HEK293 (cell line): Measurements from ENCODE around the gene DLGAP3.
A peak's percentile ranks its signal among the peaks of the same experiment; 100 is the strongest.

Experiments used
- CTCF ChIA-PET: fragments of 350-600 bp; formaldehyde crosslinking; extraction: SDS; loops from one replicate; lab custom pipeline; 2021; ENCODE audit warnings: antibody characterized with exemption; lab: Yijun Ruan, JAX
- POLR2A ChIA-PET: fragments of 300-600 bp; formaldehyde crosslinking; extraction: SDS; loops from one replicate; lab custom pipeline; 2020; ENCODE audit warnings: antibody characterized with exemption, inconsistent platforms; lab: Yijun Ruan, JAX
- H3K27ac ChIP-seq: fragments of 200-500 bp; sonication (Bioruptor generic); 2 replicates; pipeline ENCODE4 v1.5.1; 2014; ENCODE audit warnings: low read depth, low read length, control low read depth, inconsistent platforms; ENCODE audit errors: extremely low read depth
- H3K36me3 ChIP-seq, 2 experiments: fragments of 200-500 bp in 1 of 2; sonication (Bioruptor generic) in 1 of 2; 1 replicate in 1 of 2; 2 replicates in 1 of 2; pipeline ENCODE4 v1.5.1; 2014 to 2017; ENCODE audit warnings: inconsistent platforms in 2 of 2, low read length in 2 of 2; ENCODE audit not compliant: control insufficient read depth in 2 of 2, insufficient read depth in 1 of 2
- H3K4me1 ChIP-seq: fragments of 200-500 bp; sonication (Bioruptor generic); 2 replicates; pipeline ENCODE4 v1.5.1; 2014; ENCODE audit warnings: mild to moderate bottlenecking, low read length, inconsistent platforms; ENCODE audit not compliant: control insufficient read depth, insufficient read depth
- H3K4me3 ChIP-seq: 2 replicates; pipeline ENCODE4 v1.5.1; 2011; ENCODE audit warnings: low read depth, mild to moderate bottlenecking, control low read depth, low read length, moderate library complexity
- H3K9me3 ChIP-seq: fragments of 200-500 bp; sonication (Bioruptor generic); 2 replicates; pipeline ENCODE4 v1.5.1; 2014; ENCODE audit warnings: low read depth, low read length, inconsistent platforms; ENCODE audit not compliant: control insufficient read depth, insufficient read depth
- EGR2 ChIP-seq: fragments of 450-650 bp; formaldehyde crosslinking; IDR thresholded peaks from 2 replicates; pipeline ENCODE4 v1.5.1; 2016; ENCODE audit warnings: low read depth, missing biosample characterization, missing genetic modification characterization
- KLF1 ChIP-seq: fragments of 450-650 bp; formaldehyde crosslinking; IDR thresholded peaks from 2 replicates; pipeline ENCODE4 v1.5.1; 2016; ENCODE audit warnings: missing biosample characterization, missing genetic modification characterization
- MYNN ChIP-seq: fragments of 450-650 bp; formaldehyde crosslinking; IDR thresholded peaks from 2 replicates; pipeline ENCODE4 v1.5.1; 2016; ENCODE audit warnings: missing biosample characterization, missing genetic modification characterization, borderline replicate concordance
- RBAK ChIP-seq: fragments of 450-650 bp; formaldehyde crosslinking; IDR thresholded peaks from 2 replicates; pipeline ENCODE4 v1.5.1; 2016; ENCODE audit warnings: missing biosample characterization, missing genetic modification characterization
- SP7 ChIP-seq: fragments of 450-650 bp; formaldehyde crosslinking; IDR thresholded peaks from 2 replicates; pipeline ENCODE4 v1.5.1; 2016; ENCODE audit warnings: missing biosample characterization, missing genetic modification characterization
- WT1 ChIP-seq: fragments of 450-650 bp; formaldehyde crosslinking; IDR thresholded peaks from 2 replicates; pipeline ENCODE4 v1.5.1; 2016; ENCODE audit warnings: missing biosample characterization, missing genetic modification characterization
- ZFHX2 ChIP-seq: fragments of 450-650 bp; formaldehyde crosslinking; conservative IDR thresholded peaks from 2 replicates; pipeline ENCODE4 v1.5.1; 2016; ENCODE audit warnings: missing biosample characterization, missing genetic modification characterization
- ZNF174 ChIP-seq: fragments of 450-650 bp; formaldehyde crosslinking; IDR thresholded peaks from 2 replicates; pipeline ENCODE4 v1.5.0; 2017; ENCODE audit warnings: missing biosample characterization, mild to moderate bottlenecking, missing genetic modification characterization
- ZNF324 ChIP-seq: fragments of 450-650 bp; formaldehyde crosslinking; IDR thresholded peaks from 2 replicates; pipeline ENCODE4 v1.5.1; 2016; ENCODE audit warnings: missing biosample characterization, missing genetic modification characterization
- ZNF560 ChIP-seq: fragments of 450-650 bp; formaldehyde crosslinking; IDR thresholded peaks from 2 replicates; pipeline ENCODE4 v1.5.1; 2017; ENCODE audit warnings: missing biosample characterization, missing genetic modification characterization, borderline replicate concordance
- ZNF561 ChIP-seq: fragments of 450-650 bp; IDR thresholded peaks from 2 replicates; pipeline ENCODE4 v1.5.1; 2018; ENCODE audit warnings: missing biosample characterization, missing genetic modification characterization, borderline replicate concordance
- ZNF654 ChIP-seq: fragments of 450-650 bp; formaldehyde crosslinking; IDR thresholded peaks from 2 replicates; pipeline ENCODE4 v1.5.1; 2016; ENCODE audit warnings: low read depth, missing biosample characterization, missing genetic modification characterization
- ZNF664 ChIP-seq: fragments of 450-650 bp; formaldehyde crosslinking; IDR thresholded peaks from 2 replicates; pipeline ENCODE4 v1.5.1; 2016; ENCODE audit warnings: missing biosample characterization, missing genetic modification characterization
- ZSCAN23 ChIP-seq: fragments of 450-650 bp; formaldehyde crosslinking; IDR thresholded peaks from 2 replicates; pipeline ENCODE4 v1.5.1; 2016; ENCODE audit warnings: missing biosample characterization, missing genetic modification characterization
- TF ChIP-seq, protein P1 (sequence below): fragments of 450-650 bp; formaldehyde crosslinking; IDR thresholded peaks from 2 replicates; pipeline ENCODE4 v1.5.1; 2016; ENCODE audit warnings: missing biosample characterization, missing genetic modification characterization
- TF ChIP-seq, protein P2 (sequence below): fragments of 450-650 bp; formaldehyde crosslinking; IDR thresholded peaks from 2 replicates; pipeline ENCODE4 v1.5.1; 2016; ENCODE audit warnings: missing biosample characterization, missing genetic modification characterization
- TF ChIP-seq, protein P3 (sequence below): fragments of 450-650 bp; formaldehyde crosslinking; IDR thresholded peaks from 2 replicates; pipeline ENCODE4 v1.5.1; 2016; ENCODE audit warnings: missing biosample characterization, missing genetic modification characterization
- TF ChIP-seq, protein P4 (sequence below): fragments of 450-650 bp; formaldehyde crosslinking; IDR thresholded peaks from 2 replicates; pipeline ENCODE4 v1.5.1; 2016; ENCODE audit warnings: missing biosample characterization, missing genetic modification characterization
- TF ChIP-seq, protein P5 (sequence below): fragments of 450-650 bp; formaldehyde crosslinking; IDR thresholded peaks from 2 replicates; pipeline ENCODE4 v1.5.1; 2016; ENCODE audit warnings: missing biosample characterization, missing genetic modification characterization

DLGAP3 gene

DNA sequence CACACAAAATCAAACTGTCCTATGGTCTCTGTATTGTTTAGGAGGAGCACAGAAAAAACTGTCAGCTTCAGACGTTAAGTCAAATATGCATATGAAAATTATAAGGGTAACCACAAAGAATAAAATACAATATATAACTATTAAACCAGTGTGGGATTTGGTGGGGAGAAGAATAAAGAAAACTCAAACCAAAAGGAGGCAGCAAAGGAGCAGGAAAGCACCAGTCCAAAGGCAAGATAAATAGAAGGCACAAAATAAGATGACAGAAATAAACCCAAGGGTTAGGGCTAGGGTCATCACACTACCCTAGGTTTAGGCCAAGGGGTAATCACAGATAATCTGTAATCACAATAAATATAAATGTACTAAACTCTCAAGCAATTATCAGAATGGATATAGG is 32.8 kb downstream of the DLGAP3 start:
- H3K9me3 ChIP-seq: no peaks in the 10 kb centered on the region
- H3K27ac ChIP-seq: no peak overlapping the region
- ChIA-PET CTCF (interaction anchor here (0.6 to 0.7 kb wide), 2 partner anchors 37 to 251 kb away, joined by 3 read pairs; no protein-coding TSS in a partner anchor), POLR2A (no interaction called here)
- TF ChIP-seq SP7 (tag by site-specific recombination) (no peak), ZNF560 (tag by site-specific recombination) (no peak), ZNF654 (tag by site-specific recombination) (peak; percentile 19; the same call in 1 of the 2 replicates), EGR2 (tag by site-specific recombination) (no peak), ZNF174 (no peak)
- no peaks in the 10 kb centered on the region for H3K36me3 ChIP-seq
- no peaks in the 10 kb centered on the region for H3K4me1 ChIP-seq
- H3K4me3 ChIP-seq: no peak overlapping the region

DNA sequence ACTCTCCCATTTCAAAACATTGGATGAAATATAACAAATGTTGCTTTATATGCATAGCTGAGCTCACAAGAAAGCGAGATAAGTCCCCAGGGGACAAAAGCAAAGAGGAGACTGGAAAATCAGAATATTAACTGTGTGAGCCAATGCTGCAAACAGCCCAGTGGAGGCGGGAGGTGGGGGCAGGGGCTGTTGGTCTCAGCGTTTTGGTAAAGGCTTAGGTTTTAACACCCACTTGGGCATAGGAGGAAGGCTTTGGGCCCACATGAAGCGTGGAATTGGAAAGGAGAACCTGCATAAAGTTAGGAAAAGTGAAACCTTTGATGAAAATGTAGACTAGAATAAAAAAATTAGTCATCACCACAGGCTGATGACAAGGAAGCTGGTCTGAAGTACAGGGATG is 39.7 kb downstream of the DLGAP3 start:
- POLR2A ChIA-PET: no interaction called here
- Histone ChIP-seq H3K27ac (no peak overlapping the region), H3K4me1 (no peaks in the 10 kb centered on the region), H3K36me3 (no peaks in the 10 kb centered on the region), H3K4me3 (no peak overlapping the region), H3K9me3 (no peaks in the 10 kb centered on the region)
- TF ChIP-seq EGR2 (tag by site-specific recombination) (peak; percentile 56), ZFHX2 (tag by site-specific recombination) (peak; percentile 53)
- TF ChIP-seq, protein P1, sequence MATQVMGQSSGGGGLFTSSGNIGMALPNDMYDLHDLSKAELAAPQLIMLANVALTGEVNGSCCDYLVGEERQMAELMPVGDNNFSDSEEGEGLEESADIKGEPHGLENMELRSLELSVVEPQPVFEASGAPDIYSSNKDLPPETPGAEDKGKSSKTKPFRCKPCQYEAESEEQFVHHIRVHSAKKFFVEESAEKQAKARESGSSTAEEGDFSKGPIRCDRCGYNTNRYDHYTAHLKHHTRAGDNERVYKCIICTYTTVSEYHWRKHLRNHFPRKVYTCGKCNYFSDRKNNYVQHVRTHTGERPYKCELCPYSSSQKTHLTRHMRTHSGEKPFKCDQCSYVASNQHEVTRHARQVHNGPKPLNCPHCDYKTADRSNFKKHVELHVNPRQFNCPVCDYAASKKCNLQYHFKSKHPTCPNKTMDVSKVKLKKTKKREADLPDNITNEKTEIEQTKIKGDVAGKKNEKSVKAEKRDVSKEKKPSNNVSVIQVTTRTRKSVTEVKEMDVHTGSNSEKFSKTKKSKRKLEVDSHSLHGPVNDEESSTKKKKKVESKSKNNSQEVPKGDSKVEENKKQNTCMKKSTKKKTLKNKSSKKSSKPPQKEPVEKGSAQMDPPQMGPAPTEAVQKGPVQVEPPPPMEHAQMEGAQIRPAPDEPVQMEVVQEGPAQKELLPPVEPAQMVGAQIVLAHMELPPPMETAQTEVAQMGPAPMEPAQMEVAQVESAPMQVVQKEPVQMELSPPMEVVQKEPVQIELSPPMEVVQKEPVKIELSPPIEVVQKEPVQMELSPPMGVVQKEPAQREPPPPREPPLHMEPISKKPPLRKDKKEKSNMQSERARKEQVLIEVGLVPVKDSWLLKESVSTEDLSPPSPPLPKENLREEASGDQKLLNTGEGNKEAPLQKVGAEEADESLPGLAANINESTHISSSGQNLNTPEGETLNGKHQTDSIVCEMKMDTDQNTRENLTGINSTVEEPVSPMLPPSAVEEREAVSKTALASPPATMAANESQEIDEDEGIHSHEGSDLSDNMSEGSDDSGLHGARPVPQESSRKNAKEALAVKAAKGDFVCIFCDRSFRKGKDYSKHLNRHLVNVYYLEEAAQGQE (tag by site-specific recombination): no peak
- CTCF ChIA-PET: interaction anchor here (2.4 kb wide), 1 partner anchor 37 kb away, joined by 7 read pairs; no protein-coding TSS in a partner anchor

DNA sequence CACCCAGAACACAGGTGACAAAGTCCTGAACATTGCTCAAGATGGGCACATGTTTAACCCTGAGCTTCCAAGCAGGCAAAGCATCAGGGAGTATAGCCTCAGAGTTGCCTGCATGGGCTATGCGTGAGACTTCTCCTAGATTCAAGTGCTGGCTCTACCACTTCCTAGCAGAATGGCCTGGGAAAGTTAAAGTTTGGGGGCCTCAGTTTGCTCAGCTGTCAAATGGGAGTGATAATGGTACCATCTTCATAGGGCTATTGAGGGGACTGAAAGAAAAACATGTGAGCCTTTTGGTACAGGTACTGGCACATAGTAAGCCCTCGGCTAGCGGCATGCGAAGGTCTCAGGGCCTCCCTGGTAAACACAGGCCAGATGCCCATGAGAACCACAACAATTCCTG is 41.9 kb downstream of the DLGAP3 start:
- no peak overlapping the region for H3K27ac ChIP-seq
- H3K4me1 ChIP-seq: no peaks in the 10 kb centered on the region
- POLR2A ChIA-PET: no interaction called here
- H3K4me3 ChIP-seq: no peak overlapping the region
- H3K36me3 ChIP-seq: no peaks in the 10 kb centered on the region
- H3K9me3 ChIP-seq: no peaks in the 10 kb centered on the region
- CTCF ChIA-PET: interaction anchor here (0.6 to 2.4 kb wide), 3 partner anchors 21 to 147 kb away, joined by 3 to 7 read pairs (median 7); no protein-coding TSS in a partner anchor
- TF ChIP-seq ZNF664: no peak
- TF ChIP-seq, protein P2, sequence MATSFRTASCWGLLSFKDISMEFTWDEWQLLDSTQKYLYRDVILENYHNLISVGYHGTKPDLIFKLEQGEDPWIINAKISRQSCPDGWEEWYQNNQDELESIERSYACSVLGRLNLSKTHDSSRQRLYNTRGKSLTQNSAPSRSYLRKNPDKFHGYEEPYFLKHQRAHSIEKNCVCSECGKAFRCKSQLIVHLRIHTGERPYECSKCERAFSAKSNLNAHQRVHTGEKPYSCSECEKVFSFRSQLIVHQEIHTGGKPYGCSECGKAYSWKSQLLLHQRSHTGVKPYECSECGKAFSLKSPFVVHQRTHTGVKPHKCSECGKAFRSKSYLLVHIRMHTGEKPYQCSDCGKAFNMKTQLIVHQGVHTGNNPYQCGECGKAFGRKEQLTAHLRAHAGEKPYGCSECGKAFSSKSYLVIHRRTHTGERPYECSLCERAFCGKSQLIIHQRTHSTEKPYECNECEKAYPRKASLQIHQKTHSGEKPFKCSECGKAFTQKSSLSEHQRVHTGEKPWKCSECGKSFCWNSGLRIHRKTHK (tag by site-specific recombination): no peak
- TF ChIP-seq ZNF324: no peak
- TF ChIP-seq MYNN: no peak
- TF ChIP-seq, protein P3, sequence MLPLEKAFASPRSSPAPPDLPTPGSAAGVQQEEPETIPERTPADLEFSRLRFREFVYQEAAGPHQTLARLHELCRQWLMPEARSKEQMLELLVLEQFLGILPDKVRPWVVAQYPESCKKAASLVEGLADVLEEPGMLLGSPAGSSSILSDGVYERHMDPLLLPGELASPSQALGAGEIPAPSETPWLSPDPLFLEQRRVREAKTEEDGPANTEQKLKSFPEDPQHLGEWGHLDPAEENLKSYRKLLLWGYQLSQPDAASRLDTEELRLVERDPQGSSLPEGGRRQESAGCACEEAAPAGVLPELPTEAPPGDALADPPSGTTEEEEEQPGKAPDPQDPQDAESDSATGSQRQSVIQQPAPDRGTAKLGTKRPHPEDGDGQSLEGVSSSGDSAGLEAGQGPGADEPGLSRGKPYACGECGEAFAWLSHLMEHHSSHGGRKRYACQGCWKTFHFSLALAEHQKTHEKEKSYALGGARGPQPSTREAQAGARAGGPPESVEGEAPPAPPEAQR (tag by site-specific recombination): no peak
- no peak for TF ChIP-seq ZNF561 (tag by site-specific recombination)
- no peak for TF ChIP-seq KLF1 (tag by site-specific recombination)
- TF ChIP-seq, protein P4, sequence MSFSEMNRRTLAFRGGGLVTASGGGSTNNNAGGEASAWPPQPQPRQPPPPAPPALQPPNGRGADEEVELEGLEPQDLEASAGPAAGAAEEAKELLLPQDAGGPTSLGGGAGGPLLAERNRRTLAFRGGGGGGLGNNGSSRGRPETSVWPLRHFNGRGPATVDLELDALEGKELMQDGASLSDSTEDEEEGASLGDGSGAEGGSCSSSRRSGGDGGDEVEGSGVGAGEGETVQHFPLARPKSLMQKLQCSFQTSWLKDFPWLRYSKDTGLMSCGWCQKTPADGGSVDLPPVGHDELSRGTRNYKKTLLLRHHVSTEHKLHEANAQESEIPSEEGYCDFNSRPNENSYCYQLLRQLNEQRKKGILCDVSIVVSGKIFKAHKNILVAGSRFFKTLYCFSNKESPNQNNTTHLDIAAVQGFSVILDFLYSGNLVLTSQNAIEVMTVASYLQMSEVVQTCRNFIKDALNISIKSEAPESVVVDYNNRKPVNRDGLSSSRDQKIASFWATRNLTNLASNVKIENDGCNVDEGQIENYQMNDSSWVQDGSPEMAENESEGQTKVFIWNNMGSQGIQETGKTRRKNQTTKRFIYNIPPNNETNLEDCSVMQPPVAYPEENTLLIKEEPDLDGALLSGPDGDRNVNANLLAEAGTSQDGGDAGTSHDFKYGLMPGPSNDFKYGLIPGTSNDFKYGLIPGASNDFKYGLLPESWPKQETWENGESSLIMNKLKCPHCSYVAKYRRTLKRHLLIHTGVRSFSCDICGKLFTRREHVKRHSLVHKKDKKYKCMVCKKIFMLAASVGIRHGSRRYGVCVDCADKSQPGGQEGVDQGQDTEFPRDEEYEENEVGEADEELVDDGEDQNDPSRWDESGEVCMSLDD (tag by site-specific recombination): no peak
- TF ChIP-seq EGR2 (tag by site-specific recombination): no peak
- no peak for TF ChIP-seq RBAK (tag by site-specific recombination)
- TF ChIP-seq, protein P5, sequence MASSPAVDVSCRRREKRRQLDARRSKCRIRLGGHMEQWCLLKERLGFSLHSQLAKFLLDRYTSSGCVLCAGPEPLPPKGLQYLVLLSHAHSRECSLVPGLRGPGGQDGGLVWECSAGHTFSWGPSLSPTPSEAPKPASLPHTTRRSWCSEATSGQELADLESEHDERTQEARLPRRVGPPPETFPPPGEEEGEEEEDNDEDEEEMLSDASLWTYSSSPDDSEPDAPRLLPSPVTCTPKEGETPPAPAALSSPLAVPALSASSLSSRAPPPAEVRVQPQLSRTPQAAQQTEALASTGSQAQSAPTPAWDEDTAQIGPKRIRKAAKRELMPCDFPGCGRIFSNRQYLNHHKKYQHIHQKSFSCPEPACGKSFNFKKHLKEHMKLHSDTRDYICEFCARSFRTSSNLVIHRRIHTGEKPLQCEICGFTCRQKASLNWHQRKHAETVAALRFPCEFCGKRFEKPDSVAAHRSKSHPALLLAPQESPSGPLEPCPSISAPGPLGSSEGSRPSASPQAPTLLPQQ (tag by site-specific recombination): no peak
- TF ChIP-seq WT1 (tag by site-specific recombination): no peak
- no peak for TF ChIP-seq ZSCAN23 (tag by site-specific recombination)
